Transverse colon (tissue), 4 donors: Measurements from ENCODE around the gene PTPN2. TPM values are rescaled to one million over a fixed set of nuclear protein-coding genes. Genes with fewer than 3 reads are reported as not detected.

Experiments
- DNase-seq: peaks from one replicate; pipeline ENCODE4 v3.0.0-alpha.2; 2019
- H3K27ac ChIP-seq, 4 donors: fragments of 200-600 bp; sonication (generic); 2 replicates each; pipeline ENCODE4 v1.5.1; 2016 to 2018; ENCODE audit warnings: inconsistent platforms in 4 of 4
- H3K27me3 ChIP-seq: fragments of 200-600 bp; sonication (generic); 2 replicates; pipeline ENCODE4 v1.5.1; 2017; ENCODE audit warnings: inconsistent platforms
- H3K36me3 ChIP-seq, 4 donors: fragments of 200-600 bp; sonication (generic); 2 replicates each; pipeline ENCODE4 v1.5.1; 2017 to 2019; ENCODE audit warnings: inconsistent platforms in 4 of 4
- H3K4me1 ChIP-seq, 4 donors: fragments of 200-600 bp; sonication (generic); 2 replicates each; pipeline ENCODE4 v1.5.1; 2017 to 2020; ENCODE audit warnings: inconsistent platforms in 4 of 4
- H3K4me3 ChIP-seq, 4 donors: fragments of 200-600 bp; sonication (generic); 1 replicate in 1 of 4; 2 replicates in 3 of 4; pipeline versions ENCODE4 v1.5.1 to v1.6.1; 2017 to 2019; ENCODE audit warnings: inconsistent platforms in 4 of 4
- H3K9me3 ChIP-seq, 2 donors: fragments of 200-600 bp; sonication (generic); 2 replicates each; pipeline ENCODE4 v1.5.1; 2017 to 2019; ENCODE audit warnings: inconsistent platforms in 2 of 2
- CTCF ChIP-seq, 5 experiments: fragments of 200-600 bp in 3 of 5; fragments of 450-650 bp in 2 of 5; sonication (generic) in 3 of 5; IDR thresholded peaks; 1 replicate in 2 of 5; 2 replicates in 3 of 5; pipeline ENCODE4 v1.5.1; 2016 to 2017; ENCODE audit warnings: antibody characterized with exemption in 5 of 5, inconsistent platforms in 3 of 5, mild to moderate bottlenecking in 2 of 5, moderate library complexity in 1 of 5
- EP300 ChIP-seq: sonication (generic); formaldehyde crosslinking; IDR thresholded peaks from one replicate; pipeline ENCODE4 v1.6.1; 2017; ENCODE audit warnings: antibody characterized with exemption, low read depth
- POLR2A ChIP-seq: fragments of 450-650 bp; IDR thresholded peaks from one replicate; pipeline ENCODE4 v1.6.1; 2016; ENCODE audit warnings: antibody characterized with exemption, mild to moderate bottlenecking, moderate library complexity
- POLR2AphosphoS5 ChIP-seq, 3 donors: sonication (generic); formaldehyde crosslinking; IDR thresholded peaks; one replicate each; pipeline ENCODE4 v1.6.1; 2016; ENCODE audit warnings: antibody characterized with exemption in 3 of 3
- WGBS, 2 donors: methylation state at CpG; one replicate each; pipeline ENCODE4 v1.1.5; 2018; ENCODE audit warnings: low coverage in 1 of 2; 5-methylcytosine and 5-hydroxymethylcytosine counted together
- in situ Hi-C, 4 donors: fragments of 200-750 bp; cut with MboI; loops; one replicate each; pipeline versions ENCODE4 v1.15.0 to v1.15.1; 2017; ENCODE audit warnings: low sequenced_read_pairs in 3 of 4, low pct_ligation_motif_present in 1 of 4, low pct_unique_long_range_greater_than_20kb in 1 of 4
- intact Hi-C: fragments of 100-400 bp; cut with DNase I; formaldehyde crosslinking; loops from one replicate; pipeline ENCODE4 v1.15.1; 2023; ENCODE audit warnings: low total_unique reads
- total RNA-seq, 4 donors: library from RNA; depleted of rRNA; stranded (reverse); fragments of >200 nt; gene quantifications; one replicate each; pipeline ENCODE4 v1.1.0, GENCODE V29; 2016

Gene PTPN2
- total RNA-seq, 4 donors from 2014 or later, result 10.5 to 65.7 (median 46.1) TPM

DNA sequence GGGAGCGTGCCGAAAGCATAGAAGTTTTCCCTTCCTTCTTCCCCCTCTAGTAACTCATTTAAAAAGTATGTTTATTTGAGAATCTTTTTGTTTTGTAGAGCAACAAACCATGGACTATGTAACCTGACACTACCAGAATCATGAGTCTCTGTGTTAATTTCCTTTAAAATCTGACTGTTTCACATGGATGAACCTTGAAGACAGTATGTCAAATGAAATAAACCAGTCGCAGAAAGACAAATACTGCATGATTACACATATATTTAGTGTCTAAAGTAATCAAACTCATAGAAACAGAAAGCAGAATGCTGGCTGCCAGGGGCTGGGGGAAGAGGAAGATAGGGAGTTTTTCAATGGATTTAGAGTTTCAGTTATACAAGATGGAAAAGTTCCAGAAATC is 32.3 kb downstream of the PTPN2 start:
- intact Hi-C loops, result no loop called here
- DNase-seq, result no peak
- no peaks in the 10 kb centered on the region for H3K27me3 ChIP-seq
- no peaks in the 10 kb centered on the region for H3K9me3 ChIP-seq
- no peak for TF ChIP-seq CTCF (IDR thresholded peaks at IDR 0.05)
- in situ Hi-C loops, result no loop called here
- no peaks in the 10 kb centered on the region for H3K4me1 ChIP-seq
- no peak overlapping the region for H3K27ac ChIP-seq
- no peaks in the 10 kb centered on the region for H3K36me3 ChIP-seq
- no peak overlapping the region for H3K4me3 ChIP-seq
- 40 to 73% methylated on average over 1 to 3 of the region's 3 CpGs for WGBS, 2 donors

DNA sequence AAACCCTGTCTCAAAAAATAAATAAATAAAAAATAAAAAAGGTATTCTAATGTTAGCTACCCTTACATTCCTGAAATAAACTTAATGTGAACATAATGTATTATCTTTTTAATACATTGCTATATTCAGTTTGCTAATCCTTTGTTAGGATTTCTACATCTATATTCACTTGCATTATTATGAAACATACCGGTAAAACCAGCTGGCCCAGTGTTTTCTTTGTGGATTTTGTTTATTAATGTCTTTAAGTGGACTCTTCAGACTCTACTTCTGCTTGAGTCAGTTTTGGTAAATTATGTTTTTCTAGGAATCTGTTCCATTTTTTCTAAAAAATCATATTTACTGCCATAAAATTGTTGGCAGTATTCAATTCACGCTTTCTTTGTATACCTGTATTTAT is 34.5 kb downstream of the PTPN2 start:
- Histone ChIP-seq H3K4me1 (no peaks in the 10 kb centered on the region), H3K27me3 (no peaks in the 10 kb centered on the region), H3K27ac (no peak overlapping the region), H3K9me3 (no peaks in the 10 kb centered on the region), H3K4me3 (no peak overlapping the region), H3K36me3 (no peaks in the 10 kb centered on the region)
- no peak for DNase-seq
- TF ChIP-seq POLR2A (no peak), POLR2AphosphoS5 (IDR thresholded peaks at IDR 0.05) (no peak), EP300 (no peak), CTCF (IDR thresholded peaks at IDR 0.05) (no peak)
- WGBS, 2 donors, result 86 to 94% methylated on average over 2 of the region's 2 CpGs
- intact Hi-C loops, result no loop called here
- in situ Hi-C loops, result no loop called here

- intact Hi-C loops (no loop called here), in situ Hi-C loops (no loop called here)
- no peaks in the 10 kb centered on the region for H3K36me3 ChIP-seq
- no peak for DNase-seq
- TF ChIP-seq POLR2AphosphoS5 (IDR thresholded peaks at IDR 0.05) (no peak), EP300 (no peak), CTCF (IDR thresholded peaks at IDR 0.05) (no peak), POLR2A (no peak)
- no peak overlapping the region for H3K4me3 ChIP-seq
- 80 to 84% methylated on average over 1 of the region's 1 CpG for WGBS, 2 donors
- H3K27ac ChIP-seq, result no peak overlapping the region
- no peaks in the 10 kb centered on the region for H3K4me1 ChIP-seq
- H3K9me3 ChIP-seq, result no peaks in the 10 kb centered on the region
- no peaks in the 10 kb centered on the region for H3K27me3 ChIP-seq
These were observed 35.6 kb downstream of the PTPN2 start for GRCh38 chr18:12848405-12848804.

GRCh38 chr18:12844391-12844790 is 39.6 kb downstream of the PTPN2 start:
- Histone ChIP-seq H3K27me3 (no peaks in the 10 kb centered on the region), H3K36me3 (no peaks in the 10 kb centered on the region), H3K4me3 (no peak overlapping the region), H3K4me1 (peaks cover 0 to 14% (median 0%) of the 10 kb centered on the region in 4 donors), H3K9me3 (no peaks in the 10 kb centered on the region), H3K27ac (no peak overlapping the region)
- intact Hi-C loops (no loop called here), in situ Hi-C loops (no loop called here)
- DNase-seq, result no peak
- WGBS, 2 donors, result 80 to 82% methylated on average over 2 of the region's 2 CpGs
- no peak for TF ChIP-seq EP300
- no peak for TF ChIP-seq CTCF (IDR thresholded peaks at IDR 0.05)
- no peak for TF ChIP-seq POLR2A
- no peak for TF ChIP-seq POLR2AphosphoS5 (IDR thresholded peaks at IDR 0.05)
